HG02852 (cell line): ENCODE results near the gene SUB1.

Experiments used
- ATAC-seq: cut with Tn5 transposase; IDR thresholded peaks from one replicate; pipeline ENCODE4 v1.9.1; 2021; ENCODE audit warnings: mild to moderate bottlenecking, moderate library complexity; ENCODE audit not compliant: unreplicated experiment

Gene SUB1

GRCh38 chr5:32563614-32564013, 21.7 kb upstream of the SUB1 start:
- ATAC-seq: no peak

GRCh38 chr5:32565145-32565544, 20.2 kb upstream of the SUB1 start:
- ATAC-seq: no peak

- ATAC-seq: no peak
Observed at GRCh38 chr5:32566319-32567111, 18.8 kb upstream of the SUB1 start.

DNA sequence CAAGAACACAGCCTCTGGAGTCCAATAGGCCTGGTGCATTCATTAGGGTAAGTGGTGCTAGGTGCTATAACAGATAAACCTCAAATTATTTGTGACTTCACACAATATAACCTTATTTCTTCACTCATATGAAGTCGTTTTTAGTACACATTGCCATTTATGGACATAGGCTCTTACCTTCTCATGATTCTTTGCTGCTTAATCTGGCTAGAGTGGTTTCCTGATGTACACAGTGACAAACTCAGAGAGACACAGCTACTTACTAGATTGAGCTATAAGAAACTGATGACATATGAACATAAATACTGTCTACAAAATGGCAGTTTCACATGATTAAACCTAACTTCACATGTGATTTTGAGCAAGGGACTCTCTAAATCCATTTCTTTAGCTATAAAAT, 14.2 kb upstream of the SUB1 start:
- no peak for ATAC-seq

GRCh38 chr5:32572778-32573480, 12.4 kb upstream of the SUB1 start:
- peak; percentile 91 for ATAC-seq

DNA sequence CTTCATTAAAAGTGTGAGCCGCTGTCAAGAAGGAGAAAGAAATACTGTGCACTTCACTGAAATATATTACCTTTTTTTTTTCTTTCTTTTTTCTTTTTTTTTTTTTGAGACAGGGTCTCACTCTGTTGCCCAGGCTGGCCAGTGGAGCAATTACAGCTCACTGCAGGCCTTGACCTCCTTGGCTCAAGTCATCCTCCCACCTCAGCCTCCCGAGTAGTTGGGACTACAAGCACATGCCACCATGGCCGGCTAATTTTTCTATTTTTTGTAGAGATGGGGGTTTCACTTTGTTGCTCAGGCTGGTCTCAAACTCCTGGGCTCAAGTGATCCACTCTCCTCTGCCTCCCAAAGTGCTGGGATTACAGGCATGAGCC, 11.9 kb upstream of the SUB1 start:
- ATAC-seq: peak; percentile 3

- ATAC-seq: no peak
Observed at GRCh38 chr5:32574540-32575175, 10.7 kb upstream of the SUB1 start.

DNA sequence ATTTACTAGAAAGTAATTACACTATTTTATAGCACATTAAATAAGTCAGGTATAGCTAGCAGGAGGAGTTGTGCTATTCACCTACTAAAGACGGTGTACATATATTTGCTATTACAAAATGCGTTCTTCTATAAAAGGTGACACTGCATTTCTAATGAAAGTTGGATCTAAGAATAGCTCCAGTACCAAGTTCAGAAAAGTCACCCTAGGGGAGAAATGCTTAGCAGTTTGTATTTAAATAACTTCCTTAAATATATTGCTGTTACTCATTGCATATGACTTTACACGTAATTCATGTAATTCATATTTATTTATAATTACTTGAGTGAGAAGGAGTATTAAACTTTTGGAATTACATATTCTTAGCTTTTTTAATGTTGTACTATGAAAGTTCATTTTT, 7.0 kb upstream of the SUB1 start:
- no peak for ATAC-seq

- ATAC-seq: no peak
Observed at GRCh38 chr5:32578764-32579163, 6.6 kb upstream of the SUB1 start.

- ATAC-seq: no peak
Observed at GRCh38 chr5:32581010-32581785, 4.2 kb upstream of the SUB1 start.

DNA sequence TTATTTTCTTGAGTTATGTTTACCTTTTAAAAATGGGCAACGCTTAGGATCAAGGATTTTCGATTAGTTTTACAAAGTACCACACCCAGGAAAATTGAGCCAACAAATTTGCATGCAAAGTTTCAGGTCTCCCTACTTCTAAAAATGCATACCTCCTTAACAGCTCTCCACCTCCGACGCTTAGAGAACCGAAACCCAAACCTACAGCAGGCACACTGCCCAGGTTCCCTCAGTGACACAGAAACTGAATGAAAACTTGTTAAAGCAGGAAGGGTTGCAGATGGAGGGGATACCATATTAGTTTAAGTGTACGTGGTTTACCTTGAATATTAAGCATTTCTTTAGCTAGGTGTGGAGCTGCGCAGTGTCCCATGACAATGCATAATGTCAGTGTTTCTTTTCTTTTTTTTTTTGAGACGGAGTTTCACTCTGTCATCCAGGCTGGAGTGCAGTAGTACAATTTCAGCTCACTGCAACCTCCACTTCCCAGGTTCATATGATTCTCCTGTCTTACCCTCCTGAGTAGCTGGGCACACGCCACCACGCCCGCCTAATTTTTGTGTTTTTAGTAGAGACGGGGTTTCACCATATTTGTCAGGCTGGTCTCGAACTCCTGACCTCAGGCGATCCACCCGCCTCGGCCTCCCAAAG, 1.6 kb upstream of the SUB1 start:
- peak; percentile 68 for ATAC-seq

- no peak for ATAC-seq
Observed at GRCh38 chr5:32584646-32585045, 711 bp upstream of the SUB1 start.

DNA sequence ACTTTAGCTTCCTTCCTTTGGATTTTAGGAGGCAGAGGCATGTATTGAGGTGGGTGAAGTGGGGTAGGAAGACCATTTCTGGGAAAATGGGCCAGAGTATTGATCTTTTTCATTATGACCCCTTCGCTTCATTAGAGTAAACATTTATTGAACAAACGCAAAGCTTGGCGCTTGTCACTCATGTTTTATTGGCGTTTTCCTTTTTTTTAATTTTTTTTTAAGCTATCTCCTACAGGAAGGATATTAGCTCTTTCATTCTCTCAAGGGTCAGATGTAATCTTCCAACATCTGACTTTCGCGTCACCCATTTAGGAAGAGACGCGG, 273 bp upstream of the SUB1 start:
- ATAC-seq: no peak

GRCh38 chr5:32586276-32586599, 881 bp downstream of the SUB1 start:
- ATAC-seq: no peak

DNA sequence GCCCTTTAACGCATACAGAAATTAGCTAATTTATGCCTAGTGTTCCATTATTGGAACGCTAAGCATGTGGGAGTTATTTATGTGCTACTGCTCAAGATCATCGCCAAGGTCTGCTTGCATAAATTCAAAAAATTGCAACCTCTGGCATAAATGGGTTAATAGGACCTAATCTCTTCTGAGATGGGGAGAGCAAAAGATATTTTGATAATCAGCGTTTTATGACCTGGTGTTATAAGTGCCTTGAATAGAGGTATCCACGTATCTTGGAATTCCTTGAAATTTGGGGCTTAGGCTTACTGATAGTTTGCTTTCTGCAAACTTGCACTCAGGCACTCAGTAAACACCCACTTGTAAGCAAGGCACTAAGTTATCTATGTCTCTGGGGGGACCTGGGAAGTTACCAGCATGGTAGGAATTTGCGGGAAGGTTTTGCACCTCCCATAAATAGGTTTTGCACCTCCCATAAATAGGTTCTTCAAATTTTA, 1.8 kb downstream of the SUB1 start:
- ATAC-seq: no peak

DNA sequence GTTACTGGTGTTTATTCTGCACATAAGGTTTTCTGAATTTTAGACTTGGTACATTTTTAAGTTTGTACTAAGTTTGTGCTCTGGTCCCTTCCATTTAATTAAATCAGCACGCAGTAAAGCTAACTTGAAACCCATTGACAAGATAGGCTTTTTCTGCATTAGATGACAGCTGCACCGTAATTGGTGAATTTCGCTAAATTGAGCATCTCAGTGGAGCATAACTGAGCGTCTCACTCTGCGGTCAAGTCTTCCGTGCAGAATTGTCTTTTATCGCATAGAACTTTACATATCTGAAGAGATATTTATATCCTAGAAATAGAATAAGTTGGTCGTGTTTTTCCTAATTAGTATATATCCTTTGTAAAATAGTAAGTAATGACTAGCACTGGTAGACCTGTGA, 4.1 kb downstream of the SUB1 start:
- peak; percentile 29 for ATAC-seq

- no peak for ATAC-seq
Observed at GRCh38 chr5:32589942-32590869, 4.8 kb downstream of the SUB1 start.

DNA sequence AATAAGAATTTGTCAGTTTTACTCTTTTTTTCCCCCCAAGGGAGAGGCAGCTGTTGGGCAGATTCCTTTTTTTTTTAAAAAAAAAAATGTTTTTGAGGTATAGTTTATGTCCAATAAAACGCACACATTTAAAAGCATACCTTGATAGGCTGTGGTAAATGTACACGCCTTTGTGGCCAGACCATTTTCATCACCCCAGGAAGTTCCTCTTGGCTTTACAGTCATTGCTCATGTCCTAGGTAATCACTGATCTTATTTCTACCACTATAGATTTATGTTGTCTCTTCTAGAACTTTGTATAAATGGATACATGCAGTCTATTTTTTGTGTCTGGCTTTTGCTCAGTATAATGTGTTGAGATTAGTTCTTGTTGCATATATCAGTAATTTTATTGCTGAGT, 9.8 kb downstream of the SUB1 start:
- ATAC-seq: no peak

GRCh38 chr5:32597041-32597629, 11.8 kb downstream of the SUB1 start:
- no peak for ATAC-seq
